ENCODE results near the gene ZSCAN10. TPM values are rescaled to one million over a fixed set of nuclear protein-coding genes. Genes with fewer than 3 reads are reported as not detected.

The ZSCAN10 gene
- polyA plus RNA-seq, 1 donor (not counting 4 experiments of a cell fraction or from before 2014, with no cell fraction given) = not detected

DNA sequence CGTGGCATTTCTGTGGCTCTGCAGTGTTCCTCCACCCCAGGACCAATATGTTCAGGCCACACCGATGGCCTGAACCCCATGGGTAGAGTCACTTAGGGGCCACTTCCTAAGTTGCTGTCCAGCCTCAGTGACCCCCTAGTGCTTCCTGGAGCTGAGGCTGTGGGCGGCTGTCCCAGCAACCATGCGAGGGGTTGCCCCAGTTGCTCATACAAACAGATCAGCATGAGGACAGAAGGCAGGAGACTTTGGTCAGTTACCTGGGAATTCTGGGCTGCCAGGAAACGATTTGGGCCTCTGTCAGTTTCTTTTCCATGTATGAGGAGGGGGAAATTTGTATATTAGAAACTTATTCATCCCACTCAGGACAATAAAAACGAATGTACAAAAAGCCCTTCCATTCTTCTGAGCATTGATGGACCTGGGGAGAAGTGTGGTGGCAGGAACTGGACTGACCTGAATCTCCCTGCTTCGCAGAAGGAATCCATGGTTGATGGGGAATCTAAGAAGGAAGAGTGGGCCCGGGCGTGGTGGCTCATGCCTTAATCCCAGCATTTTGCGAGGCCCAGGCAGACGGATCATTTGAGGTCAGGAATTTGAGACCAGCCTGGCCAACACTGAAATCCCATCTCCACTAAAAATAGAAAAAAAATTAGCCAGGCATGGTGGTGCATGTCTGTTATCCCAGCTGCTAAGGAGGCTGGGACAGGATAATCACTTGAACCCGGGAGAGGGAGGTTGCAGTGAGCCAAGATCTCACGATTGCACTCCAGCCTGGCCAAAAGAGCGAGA is 38.6 kb downstream of the ZSCAN10 start:
- H4K20me1 ChIP-seq (ENCODE audit: control insufficient read depth, extremely low read depth, insufficient read depth, low read length) = no peaks in the 10 kb centered on the region
- no peak for FAIRE-seq
- dilution Hi-C loops (cut with MboI; ENCODE audit: extremely low pct_ligation_motif_present, low sequenced_read_pairs) = no loop called here
- no peak overlapping the region for H3K9ac ChIP-seq (ENCODE audit: control insufficient read depth, extremely low read depth, insufficient read depth, low read length)
- peaks cover 13% of the 10 kb centered on the region for H3K4me1 ChIP-seq (ENCODE audit: control insufficient read depth, extremely low read depth, insufficient read depth, low read length)
- no peak overlapping the region for H2AFZ ChIP-seq (ENCODE audit: control insufficient read depth, low read length)
- H3K9me1 ChIP-seq (ENCODE audit: control insufficient read depth, extremely low read depth, insufficient read depth, low read length) = no peaks in the 10 kb centered on the region
- H3K4me2 ChIP-seq (ENCODE audit: control insufficient read depth, extremely low read depth, insufficient read depth, low read depth, low read length) = no peak overlapping the region
- no peak overlapping the region for H3K4me3 ChIP-seq (ENCODE audit: control insufficient read depth in 2 of 3, extremely low read depth in 1 of 3, insufficient read depth in 2 of 3, low read depth in 1 of 3, low read length in 3 of 3)
- no peak for DNase-seq (ENCODE audit: low read depth, low spot score)
- no peaks in the 10 kb centered on the region for H3K36me3 ChIP-seq (ENCODE audit: control insufficient read depth in 2 of 2, extremely low read depth in 1 of 2, insufficient read depth in 2 of 2, low read length in 2 of 2)
- H3K9me3 ChIP-seq (ENCODE audit: control insufficient read depth, low read depth, low read length) = no peaks in the 10 kb centered on the region
- no peak for TF ChIP-seq EZH2 (IDR thresholded peaks at IDR 0.05; ENCODE audit: low read length)
- no peak for TF ChIP-seq CTCF (optimal IDR thresholded peaks at IDR 0.05 in 1 of 3, IDR thresholded peaks at IDR 0.05 in 1 of 3, conservative IDR thresholded peaks at IDR 0.05 in 1 of 3; ENCODE audit: extremely low read depth in 1 of 3, insufficient read depth in 2 of 3, low read length in 3 of 3)
- H3K79me2 ChIP-seq (ENCODE audit: control insufficient read depth, insufficient read depth, low read length) = no peaks in the 10 kb centered on the region
- no peaks in the 10 kb centered on the region for H3K27me3 ChIP-seq (ENCODE audit: control insufficient read depth, extremely low read depth, insufficient read depth, low read length)
- no peak overlapping the region for H3K27ac ChIP-seq (ENCODE audit: control insufficient read depth, insufficient read depth, low read length)

DNA sequence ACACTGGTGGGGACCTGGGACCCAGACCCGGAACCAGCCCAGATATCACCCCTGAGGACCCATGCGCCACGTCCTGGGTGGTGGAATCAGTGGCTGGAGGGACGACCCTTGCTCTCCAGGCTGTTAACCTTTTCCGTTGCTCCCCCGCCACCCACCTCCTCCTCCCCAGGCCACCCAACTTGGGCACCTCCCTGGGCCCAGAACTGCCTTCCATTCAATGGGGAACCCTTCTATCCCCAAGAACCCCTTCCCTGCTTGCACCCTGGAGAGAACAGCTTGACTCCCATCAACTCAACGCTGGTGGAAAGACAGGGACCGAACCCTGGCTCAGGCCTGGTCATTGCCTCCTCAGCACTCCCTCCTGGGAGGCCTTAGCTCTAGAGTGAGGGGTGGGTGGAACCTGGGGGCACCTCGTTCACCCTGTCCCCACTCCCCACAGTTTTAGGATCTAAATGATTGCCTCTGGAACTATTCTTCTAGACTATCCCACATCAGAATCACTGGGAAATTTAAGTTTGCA is 39.3 kb downstream of the ZSCAN10 start:
- H3K4me2 ChIP-seq (ENCODE audit: control insufficient read depth, extremely low read depth, insufficient read depth, low read depth, low read length) = peak overlapping the region; percentile 82
- dilution Hi-C loops (cut with MboI; ENCODE audit: extremely low pct_ligation_motif_present, low sequenced_read_pairs) = no loop called here
- H4K20me1 ChIP-seq (ENCODE audit: control insufficient read depth, extremely low read depth, insufficient read depth, low read length) = no peaks in the 10 kb centered on the region
- peak overlapping the region; percentile 80 for H3K9ac ChIP-seq (ENCODE audit: control insufficient read depth, extremely low read depth, insufficient read depth, low read length)
- no peaks in the 10 kb centered on the region for H3K9me3 ChIP-seq (ENCODE audit: control insufficient read depth, low read depth, low read length)
- FAIRE-seq (no peak), DNase-seq (ENCODE audit: low read depth, low spot score) (no peak)
- no peak overlapping the region for H3K27ac ChIP-seq (ENCODE audit: control insufficient read depth, insufficient read depth, low read length)
- no peaks in the 10 kb centered on the region for H3K9me1 ChIP-seq (ENCODE audit: control insufficient read depth, extremely low read depth, insufficient read depth, low read length)
- no peak for TF ChIP-seq CTCF (optimal IDR thresholded peaks at IDR 0.05 in 1 of 3, IDR thresholded peaks at IDR 0.05 in 1 of 3, conservative IDR thresholded peaks at IDR 0.05 in 1 of 3; ENCODE audit: extremely low read depth in 1 of 3, insufficient read depth in 2 of 3, low read length in 3 of 3)
- no peak for TF ChIP-seq EZH2 (IDR thresholded peaks at IDR 0.05; ENCODE audit: low read length)
- H3K36me3 ChIP-seq (ENCODE audit: control insufficient read depth in 2 of 2, extremely low read depth in 1 of 2, insufficient read depth in 2 of 2, low read length in 2 of 2) = peaks cover 0 to under 1% of the 10 kb centered on the region in 2 experiments
- H2AFZ ChIP-seq (ENCODE audit: control insufficient read depth, low read length) = peak overlapping the region; percentile 86
- H3K4me1 ChIP-seq (ENCODE audit: control insufficient read depth, extremely low read depth, insufficient read depth, low read length) = peaks cover 8% of the 10 kb centered on the region
- H3K4me3 ChIP-seq (ENCODE audit: control insufficient read depth in 2 of 3, extremely low read depth in 1 of 3, insufficient read depth in 2 of 3, low read depth in 1 of 3, low read length in 3 of 3) = peak overlapping the region; percentile 61 to 97 (median 81)
- no peaks in the 10 kb centered on the region for H3K27me3 ChIP-seq (ENCODE audit: control insufficient read depth, extremely low read depth, insufficient read depth, low read length)
- H3K79me2 ChIP-seq (ENCODE audit: control insufficient read depth, insufficient read depth, low read length) = no peaks in the 10 kb centered on the region

Data from keratinocyte (primary cell).